AG04450 (cell line): Measurements from ENCODE around the gene SPRED2. TPM values are rescaled to one million over a fixed set of nuclear protein-coding genes. Genes with fewer than 3 reads are reported as not detected.

Experiments
- CTCF ChIA-PET: fragments of 300-600, 350-600 bp; formaldehyde crosslinking; extraction: SDS; loops from one replicate; lab custom pipeline; 2022; ENCODE audit warnings: antibody characterized with exemption, inconsistent platforms; lab: Charles Lee
- POLR2A ChIA-PET: fragments of 350-600 bp; formaldehyde crosslinking; extraction: SDS; loops from one replicate; lab custom pipeline; 2021; ENCODE audit warnings: antibody characterized with exemption, inconsistent platforms; lab: Yijun Ruan, JAX
- DNase-seq: peaks from one replicate; pipeline ENCODE4 v3.0.0-alpha.2; 2011; ENCODE audit warnings: low read depth, low spot score
- H3K27ac ChIP-seq: one replicate; pipeline ENCODE4 v1.5.1; 2012; ENCODE audit warnings: low read depth, low read length, control low read depth
- H3K27me3 ChIP-seq: one replicate; pipeline ENCODE4 v1.6.0; 2012; ENCODE audit warnings: low read length; ENCODE audit not compliant: control insufficient read depth, insufficient read depth
- H3K4me3 ChIP-seq: 2 replicates; pipeline ENCODE4 v1.5.1; 2011; ENCODE audit warnings: mild to moderate bottlenecking, low read depth, low read length, control low read depth
- H3K9me3 ChIP-seq: 2 replicates; pipeline ENCODE4 v1.5.1; 2012; ENCODE audit warnings: low read length; ENCODE audit not compliant: control insufficient read depth, insufficient read depth
- polyA plus RNA-seq: library from polyadenylated mRNA; depleted of rRNA; stranded (reverse); fragments of >200 nt; gene quantifications from 2 replicates; pipeline ENCODE4 v1.2.3, GENCODE V29; 2011
- TF ChIP-seq, protein P1 (sequence below): IDR thresholded peaks from 2 replicates; pipeline ENCODE4 v1.5.1; 2011; ENCODE audit warnings: low read depth, low read length, control low read depth, inconsistent platforms

The SPRED2 gene
- polyA plus RNA-seq, 1 experiment, result 18.6 TPM

DNA sequence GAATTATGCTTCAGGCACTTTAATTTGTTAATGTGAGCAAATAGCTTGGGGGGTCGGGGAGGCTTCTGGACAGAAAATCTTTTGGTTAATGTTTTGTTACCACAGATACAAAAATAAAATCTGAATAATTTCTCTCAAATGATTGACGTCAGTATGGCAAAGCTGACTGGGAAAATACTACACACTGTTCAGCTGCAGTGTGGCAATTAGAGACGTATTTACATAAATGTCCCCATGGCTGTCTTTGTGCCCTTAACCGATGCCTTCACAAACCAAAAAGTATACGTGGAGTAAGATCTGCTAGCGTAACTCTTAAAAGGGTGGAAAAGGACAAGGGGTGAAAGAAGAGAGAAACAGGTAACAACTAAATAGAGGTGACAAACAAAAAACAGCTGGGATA is 121.3 kb downstream of the SPRED2 start:
- Histone ChIP-seq H3K27ac (no peak overlapping the region), H3K4me3 (no peak overlapping the region), H3K9me3 (peaks cover 5% of the 10 kb centered on the region; the same call in 1 of the 2 replicates), H3K27me3 (no peaks in the 10 kb centered on the region)
- TF ChIP-seq, protein P1, sequence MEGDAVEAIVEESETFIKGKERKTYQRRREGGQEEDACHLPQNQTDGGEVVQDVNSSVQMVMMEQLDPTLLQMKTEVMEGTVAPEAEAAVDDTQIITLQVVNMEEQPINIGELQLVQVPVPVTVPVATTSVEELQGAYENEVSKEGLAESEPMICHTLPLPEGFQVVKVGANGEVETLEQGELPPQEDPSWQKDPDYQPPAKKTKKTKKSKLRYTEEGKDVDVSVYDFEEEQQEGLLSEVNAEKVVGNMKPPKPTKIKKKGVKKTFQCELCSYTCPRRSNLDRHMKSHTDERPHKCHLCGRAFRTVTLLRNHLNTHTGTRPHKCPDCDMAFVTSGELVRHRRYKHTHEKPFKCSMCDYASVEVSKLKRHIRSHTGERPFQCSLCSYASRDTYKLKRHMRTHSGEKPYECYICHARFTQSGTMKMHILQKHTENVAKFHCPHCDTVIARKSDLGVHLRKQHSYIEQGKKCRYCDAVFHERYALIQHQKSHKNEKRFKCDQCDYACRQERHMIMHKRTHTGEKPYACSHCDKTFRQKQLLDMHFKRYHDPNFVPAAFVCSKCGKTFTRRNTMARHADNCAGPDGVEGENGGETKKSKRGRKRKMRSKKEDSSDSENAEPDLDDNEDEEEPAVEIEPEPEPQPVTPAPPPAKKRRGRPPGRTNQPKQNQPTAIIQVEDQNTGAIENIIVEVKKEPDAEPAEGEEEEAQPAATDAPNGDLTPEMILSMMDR, result no peak
- no peak for DNase-seq
- ChIA-PET POLR2A (interaction anchor here (1.3 kb wide), 1 partner anchor 9 kb away, joined by 3 read pairs; no protein-coding TSS in a partner anchor), CTCF (interaction anchor here (1.1 to 1.2 kb wide), 2 partner anchors 9 kb away, joined by 3 read pairs; no protein-coding TSS in a partner anchor)

DNA sequence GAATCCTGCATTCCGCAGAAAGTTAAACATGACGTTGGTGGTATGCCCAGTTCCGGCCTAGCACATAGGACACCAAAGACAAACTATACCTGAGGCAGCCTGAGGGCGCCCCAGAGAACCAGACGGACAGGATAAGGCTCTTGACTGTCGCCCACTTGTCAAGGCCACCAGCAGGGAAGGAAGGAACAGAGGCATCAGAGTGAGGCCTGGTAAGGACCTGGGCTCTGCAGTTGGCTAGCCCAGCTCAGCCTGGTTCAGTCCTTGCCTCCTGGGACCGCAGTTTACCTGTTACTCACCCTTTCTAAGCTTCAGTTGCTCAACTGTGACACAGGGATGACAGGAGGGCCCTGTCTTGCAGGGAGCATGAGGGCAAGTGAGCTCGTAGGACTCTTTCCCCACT is 122.7 kb downstream of the SPRED2 start:
- ChIA-PET POLR2A (interaction anchor here (0.6 to 1.3 kb wide), 2 partner anchors 10 to 11 kb away, joined by 3 to 4 read pairs; no protein-coding TSS in a partner anchor), CTCF (interaction anchor here (1.2 kb wide), 1 partner anchor 10 kb away, joined by 3 read pairs; no protein-coding TSS in a partner anchor)
- no peak for DNase-seq
- Histone ChIP-seq H3K9me3 (peaks cover 5% of the 10 kb centered on the region; the same call in 1 of the 2 replicates), H3K27me3 (no peaks in the 10 kb centered on the region), H3K4me3 (no peak overlapping the region), H3K27ac (no peak overlapping the region)
- TF ChIP-seq, protein P1, result no peak

DNA sequence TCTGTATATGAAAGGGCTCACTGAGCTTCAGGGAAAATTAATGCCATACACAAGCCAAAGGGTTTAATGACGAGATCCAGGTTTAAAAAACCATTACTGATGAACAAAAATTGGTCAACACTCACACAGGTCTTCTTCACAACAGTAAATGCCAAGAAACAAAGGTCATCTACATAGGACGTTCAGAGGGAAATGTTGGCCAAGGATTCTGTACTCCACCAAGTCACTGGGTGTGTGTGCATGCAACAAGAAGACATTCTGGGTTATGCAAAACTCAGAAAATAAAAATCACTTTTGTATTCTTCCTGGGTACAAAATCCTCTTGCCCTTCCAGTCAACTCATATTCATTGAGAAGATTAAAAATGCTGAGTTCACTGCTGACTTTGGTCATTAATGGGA is 126.5 kb downstream of the SPRED2 start:
- ChIA-PET CTCF (no interaction called here), POLR2A (no interaction called here)
- Histone ChIP-seq H3K4me3 (no peak overlapping the region), H3K9me3 (no peaks in the 10 kb centered on the region), H3K27me3 (no peaks in the 10 kb centered on the region), H3K27ac (no peak overlapping the region)
- DNase-seq, result no peak
- TF ChIP-seq, protein P1, result no peak

DNA sequence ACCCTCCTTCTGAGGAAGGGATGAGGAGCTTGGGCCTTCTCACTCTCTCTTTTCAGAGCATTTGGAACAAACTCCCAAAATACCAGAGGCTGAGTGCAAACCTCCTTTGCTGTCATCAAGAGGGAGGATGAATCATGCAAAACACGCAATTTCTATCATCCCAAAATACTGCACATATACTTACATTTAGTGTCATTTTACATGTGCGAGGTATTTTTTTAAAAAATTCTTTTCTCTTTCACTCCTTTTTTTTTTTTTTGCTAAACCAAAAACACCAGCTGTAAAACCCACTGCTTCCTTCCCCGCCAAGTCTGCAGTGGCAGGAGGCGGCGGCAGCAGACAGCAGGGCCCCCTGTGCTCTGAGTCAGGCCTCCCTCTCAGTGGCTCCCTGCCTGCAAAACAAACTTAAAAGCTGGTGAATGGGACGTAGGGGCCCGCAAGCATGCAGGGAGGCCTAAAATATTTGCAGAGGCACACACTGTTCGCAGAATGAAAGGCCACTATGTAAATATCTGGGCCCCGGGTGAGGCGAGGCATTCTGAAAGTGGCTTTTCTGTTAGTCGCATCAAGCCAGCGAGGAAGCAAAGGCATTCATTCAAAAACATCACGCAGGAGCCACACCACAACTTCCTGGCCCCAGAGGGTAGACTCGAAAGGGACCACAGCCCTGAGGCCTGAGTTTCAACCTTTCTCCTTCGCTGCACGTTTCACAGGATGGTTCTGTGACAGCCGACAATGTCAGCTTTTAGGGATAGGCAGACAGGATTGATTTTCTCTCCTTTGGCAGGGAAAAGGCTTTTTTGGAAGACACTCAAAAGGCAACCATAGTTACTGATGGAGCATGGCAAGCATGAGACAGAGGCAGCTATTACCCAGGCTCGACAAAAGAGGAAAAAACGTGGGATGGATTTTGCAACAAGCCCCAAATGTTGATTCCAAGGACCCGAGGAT is 131.4 kb downstream of the SPRED2 start:
- CTCF ChIA-PET, result interaction anchor here (1.1 to 2.5 kb wide), 2 partner anchors 20 to 36 kb away, joined by 5 to 8 read pairs; no protein-coding TSS in a partner anchor
- H3K27ac ChIP-seq, result peak overlapping the region; percentile 87
- peak overlapping the region; percentile 31 for H3K4me3 ChIP-seq
- peak; percentile 72 for DNase-seq
- H3K27me3 ChIP-seq, result no peaks in the 10 kb centered on the region
- no peaks in the 10 kb centered on the region for H3K9me3 ChIP-seq
- POLR2A ChIA-PET, result interaction anchor here (0.6 to 1.2 kb wide), 8 partner anchors 14 to 1083 kb away, joined by 3 to 8 read pairs (median 3); partner anchors contain the start of gene SPRED2
- TF ChIP-seq, protein P1, result no peak
